ENCODE data around the gene CDK14. TPM values are rescaled to one million over a fixed set of nuclear protein-coding genes. Genes with fewer than 3 reads are reported as not detected.

The CDK14 gene
- total RNA-seq, 4 donors from 2014 or later = 0.38 to 3.6 (median 1.3) TPM

DNA sequence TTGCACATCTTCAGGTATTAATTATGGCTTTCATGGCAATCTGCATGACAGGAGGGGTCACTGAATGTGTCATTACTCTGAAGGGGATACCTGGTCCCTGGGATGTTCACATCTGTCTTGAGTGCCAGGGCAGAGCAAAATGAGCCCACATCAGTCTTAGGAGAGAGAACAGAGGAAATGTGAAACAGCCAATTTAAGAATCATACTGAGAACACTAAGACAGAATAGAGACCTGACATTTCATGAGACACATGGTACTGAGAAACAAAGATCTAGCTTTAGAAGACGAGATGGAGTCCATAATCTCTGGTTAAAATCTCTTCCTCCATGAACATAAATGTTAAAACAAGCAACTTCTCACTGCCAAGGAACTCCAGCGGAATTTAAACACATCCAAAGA is 634.0 kb downstream of the CDK14 start:
- no peaks in the 10 kb centered on the region for H3K9me3 ChIP-seq

DNA sequence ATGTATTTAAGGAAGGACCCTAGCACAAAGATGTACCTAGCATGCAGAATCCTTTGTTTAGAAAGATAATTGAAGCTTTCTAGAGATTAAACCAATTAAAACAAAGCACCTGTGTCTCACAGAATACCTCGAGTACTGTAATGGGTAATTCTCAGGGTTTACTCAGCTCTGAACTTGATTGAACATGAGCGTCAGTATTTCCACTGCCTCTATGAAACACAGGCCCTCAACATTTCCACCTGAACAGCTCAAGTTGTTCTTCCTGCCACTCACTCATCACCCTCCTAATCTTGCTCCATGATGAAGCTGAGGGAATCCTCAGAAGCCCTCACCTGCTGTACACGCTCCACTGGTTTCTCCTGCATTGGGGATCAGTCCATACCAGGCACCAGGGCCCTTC is 634.4 kb downstream of the CDK14 start:
- intact Hi-C loops (cut with DNase I) = no loop called here
- 80 to 81% methylated on average over 3 of the region's 3 CpGs for WGBS, 2 donors
- no peak overlapping the region for H3K27ac ChIP-seq
- DNase-seq = no peak
- H3K4me3 ChIP-seq = no peak overlapping the region
- H3K36me3 ChIP-seq = no peaks in the 10 kb centered on the region
- H3K9me3 ChIP-seq = no peaks in the 10 kb centered on the region
- TF ChIP-seq POLR2A (IDR thresholded peaks at IDR 0.05) = no peak
- TF ChIP-seq, protein P1, sequence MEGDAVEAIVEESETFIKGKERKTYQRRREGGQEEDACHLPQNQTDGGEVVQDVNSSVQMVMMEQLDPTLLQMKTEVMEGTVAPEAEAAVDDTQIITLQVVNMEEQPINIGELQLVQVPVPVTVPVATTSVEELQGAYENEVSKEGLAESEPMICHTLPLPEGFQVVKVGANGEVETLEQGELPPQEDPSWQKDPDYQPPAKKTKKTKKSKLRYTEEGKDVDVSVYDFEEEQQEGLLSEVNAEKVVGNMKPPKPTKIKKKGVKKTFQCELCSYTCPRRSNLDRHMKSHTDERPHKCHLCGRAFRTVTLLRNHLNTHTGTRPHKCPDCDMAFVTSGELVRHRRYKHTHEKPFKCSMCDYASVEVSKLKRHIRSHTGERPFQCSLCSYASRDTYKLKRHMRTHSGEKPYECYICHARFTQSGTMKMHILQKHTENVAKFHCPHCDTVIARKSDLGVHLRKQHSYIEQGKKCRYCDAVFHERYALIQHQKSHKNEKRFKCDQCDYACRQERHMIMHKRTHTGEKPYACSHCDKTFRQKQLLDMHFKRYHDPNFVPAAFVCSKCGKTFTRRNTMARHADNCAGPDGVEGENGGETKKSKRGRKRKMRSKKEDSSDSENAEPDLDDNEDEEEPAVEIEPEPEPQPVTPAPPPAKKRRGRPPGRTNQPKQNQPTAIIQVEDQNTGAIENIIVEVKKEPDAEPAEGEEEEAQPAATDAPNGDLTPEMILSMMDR (IDR thresholded peaks at IDR 0.05) = no peak
- H3K4me1 ChIP-seq = no peaks in the 10 kb centered on the region
- H3K27me3 ChIP-seq = peaks cover 0 to 5% (median 0%) of the 10 kb centered on the region in 4 donors

More for the DNA sequence above, 634.0 kb downstream of the CDK14 start:
- DNase-seq = no peak
- H3K4me3 ChIP-seq = no peak overlapping the region
- no peaks in the 10 kb centered on the region for H3K4me1 ChIP-seq
- peaks cover 0 to 5% (median 0%) of the 10 kb centered on the region in 4 donors for H3K27me3 ChIP-seq
- no peak for TF ChIP-seq POLR2A (IDR thresholded peaks at IDR 0.05)
- TF ChIP-seq, protein P1 (IDR thresholded peaks at IDR 0.05) = no peak
- no peak overlapping the region for H3K27ac ChIP-seq
- 72 to 85% methylated on average over 2 of the region's 2 CpGs for WGBS, 2 donors
- intact Hi-C loops (cut with DNase I) = no loop called here
- no peaks in the 10 kb centered on the region for H3K36me3 ChIP-seq

DNA sequence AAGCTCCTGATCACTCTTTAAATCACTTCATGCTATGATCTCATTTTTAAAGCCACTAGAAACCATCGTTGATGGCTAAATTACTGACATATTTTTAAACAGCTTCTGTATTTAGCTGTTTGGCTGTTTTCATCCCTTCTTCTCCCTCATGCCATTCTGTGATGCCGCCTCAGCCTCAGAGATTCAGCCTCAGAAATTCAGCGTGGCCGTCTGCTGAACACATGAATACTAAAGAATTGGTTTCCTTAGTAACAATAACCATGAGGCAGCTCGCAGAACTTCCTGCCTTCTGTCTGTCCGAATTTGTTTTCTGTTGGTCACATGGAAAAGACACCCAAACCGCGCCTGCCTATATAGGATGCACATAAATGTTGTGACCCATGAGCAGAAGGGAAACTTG is 637.1 kb downstream of the CDK14 start:
- H3K36me3 ChIP-seq = no peaks in the 10 kb centered on the region
- TF ChIP-seq, protein P1 (IDR thresholded peaks at IDR 0.05) = no peak
- TF ChIP-seq POLR2A (IDR thresholded peaks at IDR 0.05) = no peak
- no peak for DNase-seq
- intact Hi-C loops (cut with DNase I) = no loop called here
- peaks cover 0 to 5% (median 0%) of the 10 kb centered on the region in 4 donors for H3K27me3 ChIP-seq
- H3K4me1 ChIP-seq = no peaks in the 10 kb centered on the region
- H3K9me3 ChIP-seq = no peaks in the 10 kb centered on the region
- H3K4me3 ChIP-seq = no peak overlapping the region
- WGBS, 2 donors = 70 to 82% methylated on average over 8 of the region's 8 CpGs
- H3K27ac ChIP-seq = no peak overlapping the region

DNA sequence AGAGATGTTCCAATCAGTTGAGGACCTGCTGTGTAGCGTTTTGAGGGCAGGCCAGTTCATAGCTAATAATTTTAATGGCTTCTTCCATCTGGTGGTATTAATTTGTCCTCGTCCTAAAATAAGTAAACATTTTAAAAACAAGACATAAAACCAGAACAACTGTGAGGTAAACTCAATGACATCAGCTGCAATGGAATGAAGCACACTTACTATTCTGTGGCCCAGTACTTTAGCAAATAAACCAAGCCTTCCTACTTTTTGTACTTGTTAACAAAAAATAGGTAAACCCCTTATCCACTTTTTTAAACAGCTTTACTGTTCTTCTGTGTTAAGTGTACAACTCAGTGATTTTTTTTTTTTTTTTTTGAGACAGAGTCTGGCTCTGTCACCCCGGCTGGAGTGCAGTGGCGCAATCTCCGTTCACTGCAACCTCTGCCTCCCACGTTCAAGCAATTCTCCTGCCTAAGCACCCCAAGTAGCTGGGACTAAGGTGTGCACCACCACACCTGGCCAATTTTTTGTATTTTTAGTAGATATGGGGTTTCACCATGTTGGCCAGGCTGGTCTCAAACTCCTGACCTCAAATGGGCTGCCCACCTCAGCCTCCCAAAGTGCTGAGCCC is 639.2 kb downstream of the CDK14 start:
- no peaks in the 10 kb centered on the region for H3K36me3 ChIP-seq
- intact Hi-C loops (cut with DNase I) = no loop called here
- H3K27me3 ChIP-seq = peaks cover 0 to 5% (median 0%) of the 10 kb centered on the region in 4 donors
- H3K4me3 ChIP-seq = no peak overlapping the region
- no peaks in the 10 kb centered on the region for H3K9me3 ChIP-seq
- peaks cover 0 to 8% (median 5%) of the 10 kb centered on the region in 3 donors for H3K4me1 ChIP-seq
- WGBS, 2 donors = 70 to 84% methylated on average over 6 of the region's 6 CpGs
- TF ChIP-seq, protein P1 (IDR thresholded peaks at IDR 0.05) = no peak
- no peak for TF ChIP-seq POLR2A (IDR thresholded peaks at IDR 0.05)
- DNase-seq = no peak
- no peak overlapping the region for H3K27ac ChIP-seq

DNA sequence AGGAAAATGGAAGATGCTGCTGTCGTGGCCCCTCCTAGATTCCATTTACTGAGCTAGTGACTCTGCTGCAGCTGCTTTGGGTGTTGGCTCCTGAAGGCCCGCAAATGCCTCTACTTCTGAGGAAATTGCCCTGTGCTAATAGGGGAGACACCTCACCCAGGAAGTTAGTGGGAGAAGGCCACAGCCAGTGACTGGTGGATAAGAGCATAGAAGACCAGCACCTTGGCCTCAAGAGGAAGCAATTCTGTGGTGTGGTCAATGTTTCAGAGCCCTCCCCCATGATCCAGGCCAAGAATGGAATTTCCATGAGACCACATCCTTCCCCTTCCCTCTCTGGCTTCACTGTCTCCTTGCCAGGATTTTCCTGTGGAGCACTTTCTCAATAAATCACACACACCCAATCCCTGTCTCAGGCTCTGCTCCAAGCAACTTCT is 643.1 kb downstream of the CDK14 start:
- DNase-seq = no peak
- H3K27ac ChIP-seq = no peak overlapping the region

More for the DNA sequence above, 643.1 kb downstream of the CDK14 start:
- intact Hi-C loops (cut with DNase I) = no loop called here
- Histone ChIP-seq H3K4me3 (no peak overlapping the region), H3K36me3 (no peaks in the 10 kb centered on the region), H3K9me3 (no peaks in the 10 kb centered on the region), H3K4me1 (peaks cover 0 to 33% (median 9%) of the 10 kb centered on the region in 3 donors), H3K27me3 (peaks cover 0 to under 1% (median 0%) of the 10 kb centered on the region in 4 donors)
- no CpG with 5 or more reads among the region's 2 CpGs for WGBS, 2 donors
- TF ChIP-seq, protein P1 (IDR thresholded peaks at IDR 0.05) = no peak
- no peak for TF ChIP-seq POLR2A (IDR thresholded peaks at IDR 0.05)

Data from esophagus squamous epithelium (tissue), 5 donors.